ENCODE data around the gene AGO1.

AGO1 gene

DNA sequence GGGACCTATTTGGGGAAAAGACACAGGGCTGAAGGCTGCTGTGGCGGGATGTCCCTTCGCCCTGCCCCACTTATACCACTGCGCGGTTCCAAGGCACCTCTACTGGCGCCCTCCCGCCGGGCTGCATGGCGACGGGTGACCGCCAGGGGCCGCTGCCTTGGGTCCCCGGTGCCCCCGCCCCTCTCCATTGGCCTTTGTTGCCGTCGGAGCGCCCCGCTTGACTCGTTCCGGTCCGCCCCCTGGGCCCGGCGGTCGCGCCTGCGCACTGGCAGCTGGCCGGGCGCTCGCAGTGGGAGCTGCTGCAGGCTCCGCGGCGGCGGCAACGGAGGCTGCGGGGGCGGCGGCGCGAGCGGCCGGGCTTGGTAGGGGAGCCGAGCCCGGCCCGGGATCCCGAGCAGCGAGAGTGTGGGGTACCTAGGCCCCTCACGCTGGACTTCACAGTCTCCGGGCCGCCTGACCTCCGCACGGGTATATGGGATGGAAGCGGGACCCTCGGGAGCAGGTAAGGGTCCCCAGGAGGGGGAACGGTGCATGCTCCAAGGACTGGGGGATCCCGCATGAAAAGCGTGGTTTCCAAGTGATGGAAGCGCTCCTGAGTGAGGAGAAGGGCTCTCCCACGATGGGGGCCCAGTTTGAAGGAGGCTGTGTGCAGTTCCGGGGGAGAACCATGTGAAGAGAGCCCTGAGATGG lies at the start of gene AGO1:
Gene AGO1, plus strand, starts transcription at position 265 of the 690 bp plus-strand sequence. Its CDS starts 213 bp downstream, at position 478.
- H3K4me3 Mint-ChIP-seq, result peak within 1 kb of the TSS; percentile 96
- TF ChIP-seq, protein P1, sequence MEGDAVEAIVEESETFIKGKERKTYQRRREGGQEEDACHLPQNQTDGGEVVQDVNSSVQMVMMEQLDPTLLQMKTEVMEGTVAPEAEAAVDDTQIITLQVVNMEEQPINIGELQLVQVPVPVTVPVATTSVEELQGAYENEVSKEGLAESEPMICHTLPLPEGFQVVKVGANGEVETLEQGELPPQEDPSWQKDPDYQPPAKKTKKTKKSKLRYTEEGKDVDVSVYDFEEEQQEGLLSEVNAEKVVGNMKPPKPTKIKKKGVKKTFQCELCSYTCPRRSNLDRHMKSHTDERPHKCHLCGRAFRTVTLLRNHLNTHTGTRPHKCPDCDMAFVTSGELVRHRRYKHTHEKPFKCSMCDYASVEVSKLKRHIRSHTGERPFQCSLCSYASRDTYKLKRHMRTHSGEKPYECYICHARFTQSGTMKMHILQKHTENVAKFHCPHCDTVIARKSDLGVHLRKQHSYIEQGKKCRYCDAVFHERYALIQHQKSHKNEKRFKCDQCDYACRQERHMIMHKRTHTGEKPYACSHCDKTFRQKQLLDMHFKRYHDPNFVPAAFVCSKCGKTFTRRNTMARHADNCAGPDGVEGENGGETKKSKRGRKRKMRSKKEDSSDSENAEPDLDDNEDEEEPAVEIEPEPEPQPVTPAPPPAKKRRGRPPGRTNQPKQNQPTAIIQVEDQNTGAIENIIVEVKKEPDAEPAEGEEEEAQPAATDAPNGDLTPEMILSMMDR (IDR thresholded peaks at IDR 0.05), result peak; percentile 91
- peak within 1 kb of the TSS; percentile 76 for H3K27ac Mint-ChIP-seq

DNA sequence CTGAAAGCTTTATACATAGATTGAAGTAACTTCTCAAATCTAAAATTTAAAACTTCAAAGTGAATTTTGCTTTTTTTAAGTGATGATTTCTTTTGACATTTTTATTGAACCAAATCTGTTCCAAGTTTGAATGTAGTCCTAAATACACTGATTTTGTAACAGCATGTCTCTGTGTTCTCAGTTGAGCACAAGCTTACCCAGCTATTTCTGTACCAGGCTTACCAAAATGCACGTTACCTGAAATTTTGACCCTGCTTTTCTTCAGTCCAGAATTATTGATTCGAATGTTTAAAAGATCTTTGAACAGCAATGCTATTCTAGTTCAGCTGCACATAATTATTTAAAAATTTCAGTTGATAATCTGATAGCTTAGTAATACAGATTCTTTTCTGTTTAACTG lies 49.6 kb upstream of the AGO1 start:
- Mint-ChIP-seq H3K36me3 (ENCODE audit: low read depth) (peaks cover 72% of the 10 kb centered on the region), H3K4me1 (peaks cover 16% of the 10 kb centered on the region), H3K4me3 (no peak overlapping the region), H3K27ac (no peak overlapping the region), H3K27me3 (ENCODE audit: low read depth, poor library complexity) (no peaks in the 10 kb centered on the region), H3K9me3 (peaks cover 12% of the 10 kb centered on the region)
- no peak for DNase-seq
- TF ChIP-seq, protein P1 (IDR thresholded peaks at IDR 0.05), result no peak

More for the DNA sequence above, at the start of gene AGO1:
- peaks cover 18% of the 10 kb centered on the region for H3K27me3 Mint-ChIP-seq (ENCODE audit: low read depth, poor library complexity)
- no peaks in the 10 kb centered on the region for H3K9me3 Mint-ChIP-seq
- no peaks in the 10 kb centered on the region for H3K36me3 Mint-ChIP-seq (ENCODE audit: low read depth)
- peaks cover 41% of the 10 kb centered on the region for H3K4me1 Mint-ChIP-seq
- peak; percentile 99 for DNase-seq

DNA sequence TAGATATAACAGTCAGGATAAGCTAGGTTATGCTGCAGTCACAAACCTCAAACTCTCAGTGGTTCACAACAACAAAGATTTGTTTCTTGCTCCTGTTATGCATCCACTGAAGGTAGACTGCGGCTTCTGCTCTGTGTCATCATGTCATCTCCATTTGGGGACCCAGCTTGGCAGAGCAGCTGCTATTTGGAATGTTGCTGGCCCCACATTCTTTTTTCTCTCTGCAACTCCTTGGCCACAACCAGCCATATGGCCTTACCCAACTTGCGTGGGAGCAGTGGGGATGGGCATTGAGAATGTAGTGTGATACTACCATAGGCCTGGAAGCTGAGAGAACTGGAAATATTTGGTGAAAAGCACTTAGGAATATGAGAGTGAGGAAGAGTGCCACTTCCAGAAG lies 48.8 kb upstream of the AGO1 start:
- H3K9me3 Mint-ChIP-seq, result peaks cover 14% of the 10 kb centered on the region
- peaks cover 16% of the 10 kb centered on the region for H3K4me1 Mint-ChIP-seq
- H3K27me3 Mint-ChIP-seq (ENCODE audit: low read depth, poor library complexity), result peaks cover 3% of the 10 kb centered on the region
- DNase-seq, result no peak
- no peak overlapping the region for H3K27ac Mint-ChIP-seq
- no peak overlapping the region for H3K4me3 Mint-ChIP-seq
- TF ChIP-seq, protein P1 (IDR thresholded peaks at IDR 0.05), result no peak
- peaks cover 72% of the 10 kb centered on the region for H3K36me3 Mint-ChIP-seq (ENCODE audit: low read depth)

DNA sequence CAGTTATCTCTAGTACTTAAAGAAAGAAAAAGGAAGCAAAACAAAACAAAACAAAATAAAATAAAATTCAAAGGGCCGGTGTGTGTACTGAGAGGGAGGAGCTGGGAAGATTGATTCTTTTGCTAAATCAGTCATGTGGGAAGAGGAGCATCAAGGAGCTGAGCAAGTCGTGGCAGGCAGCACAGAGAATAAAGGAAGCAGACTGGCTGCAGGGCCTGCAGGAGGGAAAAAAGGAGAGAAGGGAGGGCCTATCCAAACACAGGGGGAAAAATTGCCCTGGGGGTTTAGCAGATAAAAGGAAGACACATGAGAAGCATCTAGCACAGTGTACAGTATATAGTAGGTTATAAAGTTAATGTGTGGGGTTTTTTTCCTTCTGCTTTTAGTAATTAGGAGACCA lies 47.6 kb upstream of the AGO1 start:
- peak overlapping the region; percentile 90 for H3K27ac Mint-ChIP-seq

DNA sequence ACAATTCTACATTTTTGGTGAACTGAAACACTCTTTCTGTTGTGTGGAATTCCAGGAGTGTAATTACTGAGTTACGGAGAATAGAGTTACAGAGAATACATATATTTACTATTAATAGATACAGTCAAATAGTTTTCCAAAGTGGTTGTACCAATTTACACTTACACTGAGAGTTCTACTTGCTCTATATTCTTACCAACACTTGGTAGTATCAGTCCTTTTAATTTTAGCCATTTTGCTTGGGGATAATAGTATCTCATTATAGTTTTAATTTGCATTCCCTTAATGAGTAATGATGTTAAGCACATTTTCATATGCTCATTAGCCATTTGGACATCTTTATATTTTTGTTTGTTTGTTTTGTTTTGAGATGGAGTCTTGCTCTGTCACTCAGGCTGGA lies 46.3 kb upstream of the AGO1 start:
- Mint-ChIP-seq H3K27ac (no peak overlapping the region), H3K4me3 (no peak overlapping the region), H3K4me1 (peaks cover 16% of the 10 kb centered on the region), H3K27me3 (ENCODE audit: low read depth, poor library complexity) (peaks cover 3% of the 10 kb centered on the region), H3K9me3 (peaks cover 14% of the 10 kb centered on the region), H3K36me3 (ENCODE audit: low read depth) (peaks cover 78% of the 10 kb centered on the region)
- no peak for DNase-seq
- TF ChIP-seq, protein P1 (IDR thresholded peaks at IDR 0.05), result no peak

More for the DNA sequence above, 47.6 kb upstream of the AGO1 start:
- DNase-seq, result no peak
- TF ChIP-seq, protein P1 (IDR thresholded peaks at IDR 0.05), result no peak
- peaks cover 16% of the 10 kb centered on the region for H3K4me1 Mint-ChIP-seq
- peaks cover 77% of the 10 kb centered on the region for H3K36me3 Mint-ChIP-seq (ENCODE audit: low read depth)
- H3K27me3 Mint-ChIP-seq (ENCODE audit: low read depth, poor library complexity), result peaks cover 3% of the 10 kb centered on the region
- peaks cover 14% of the 10 kb centered on the region for H3K9me3 Mint-ChIP-seq
- H3K4me3 Mint-ChIP-seq, result no peak overlapping the region
